ENCODE data around the gene C1QTNF8.

C1QTNF8 gene

GRCh38 chr16:1040346-1040745 lies 55.7 kb downstream of the C1QTNF8 start:
- POLR2A ChIA-PET, result no interaction called here
- no peak for DNase-seq
- Histone ChIP-seq H3K27ac (ENCODE audit: insufficient read depth in 1 of 2, low read depth in 1 of 2, low read length in 2 of 2, poor library complexity in 1 of 2, severe bottlenecking in 2 of 2) (no peak overlapping the region), H3K4me3 (ENCODE audit: control insufficient read depth in 1 of 7, extremely low read depth in 1 of 7, insufficient read depth in 4 of 7, low read depth in 2 of 7, low read length in 6 of 7) (no peak overlapping the region), H3K27me3 (replicated peaks in 2 of 5; ENCODE audit: control insufficient read depth in 4 of 5, insufficient read depth in 5 of 5, low read length in 4 of 5) (peaks cover 0 to 47% (median 4%) of the 10 kb centered on the region in 5 experiments), H3K4me1 (ENCODE audit: control extremely low read depth in 1 of 4, control insufficient read depth in 4 of 4, insufficient read depth in 4 of 4, low read length in 3 of 4) (no peaks in the 10 kb centered on the region), H3K9me3 (ENCODE audit: control extremely low read depth in 1 of 5, control insufficient read depth in 4 of 5, insufficient read depth in 2 of 5, low read depth in 1 of 5, low read length in 4 of 5) (peaks cover 0 to 13% (median 9%) of the 10 kb centered on the region in 5 experiments), H3K36me3 (ENCODE audit: control insufficient read depth in 4 of 4, insufficient read depth in 4 of 4, low read length in 3 of 4) (no peaks in the 10 kb centered on the region)
- WGBS (ENCODE audit: insufficient coverage), result 96% methylated on average over 22 of the region's 29 CpGs
- CTCF ChIA-PET, result no interaction called here

GRCh38 chr16:1039762-1040161 lies 56.3 kb downstream of the C1QTNF8 start:
- no peak for DNase-seq
- ChIA-PET CTCF (no interaction called here), POLR2A (no interaction called here)
- H3K9me3 ChIP-seq (ENCODE audit: control extremely low read depth in 1 of 5, control insufficient read depth in 4 of 5, insufficient read depth in 2 of 5, low read depth in 1 of 5, low read length in 4 of 5), result peaks cover 0 to 13% (median 9%) of the 10 kb centered on the region in 5 experiments
- peaks cover 0 to 41% (median 4%) of the 10 kb centered on the region in 5 experiments for H3K27me3 ChIP-seq (replicated peaks in 2 of 5; ENCODE audit: control insufficient read depth in 4 of 5, insufficient read depth in 5 of 5, low read length in 4 of 5)
- no peaks in the 10 kb centered on the region for H3K36me3 ChIP-seq (ENCODE audit: control insufficient read depth in 4 of 4, insufficient read depth in 4 of 4, low read length in 3 of 4)
- H3K27ac ChIP-seq (ENCODE audit: insufficient read depth in 1 of 2, low read depth in 1 of 2, low read length in 2 of 2, poor library complexity in 1 of 2, severe bottlenecking in 2 of 2), result no peak overlapping the region
- H3K4me3 ChIP-seq (ENCODE audit: control insufficient read depth in 1 of 7, extremely low read depth in 1 of 7, insufficient read depth in 4 of 7, low read depth in 2 of 7, low read length in 6 of 7), result no peak overlapping the region
- no peaks in the 10 kb centered on the region for H3K4me1 ChIP-seq (ENCODE audit: control extremely low read depth in 1 of 4, control insufficient read depth in 4 of 4, insufficient read depth in 4 of 4, low read length in 3 of 4)
- WGBS (ENCODE audit: insufficient coverage), result 89% methylated on average over 10 of the region's 11 CpGs

- peaks cover 0 to 13% (median 9%) of the 10 kb centered on the region in 5 experiments for H3K9me3 ChIP-seq (ENCODE audit: control extremely low read depth in 1 of 5, control insufficient read depth in 4 of 5, insufficient read depth in 2 of 5, low read depth in 1 of 5, low read length in 4 of 5)
- no peak overlapping the region for H3K4me3 ChIP-seq (ENCODE audit: control insufficient read depth in 1 of 7, extremely low read depth in 1 of 7, insufficient read depth in 4 of 7, low read depth in 2 of 7, low read length in 6 of 7)
- no peaks in the 10 kb centered on the region for H3K36me3 ChIP-seq (ENCODE audit: control insufficient read depth in 4 of 4, insufficient read depth in 4 of 4, low read length in 3 of 4)
- DNase-seq, result no peak
- ChIA-PET CTCF (no interaction called here), POLR2A (no interaction called here)
- WGBS (ENCODE audit: insufficient coverage), result 93% methylated on average over 11 of the region's 12 CpGs
- no peak overlapping the region for H3K27ac ChIP-seq (ENCODE audit: insufficient read depth in 1 of 2, low read depth in 1 of 2, low read length in 2 of 2, poor library complexity in 1 of 2, severe bottlenecking in 2 of 2)
- H3K27me3 ChIP-seq (replicated peaks in 2 of 5; ENCODE audit: control insufficient read depth in 4 of 5, insufficient read depth in 5 of 5, low read length in 4 of 5), result peaks cover 0 to 38% (median 4%) of the 10 kb centered on the region in 5 experiments
- H3K4me1 ChIP-seq (ENCODE audit: control extremely low read depth in 1 of 4, control insufficient read depth in 4 of 4, insufficient read depth in 4 of 4, low read length in 3 of 4), result no peaks in the 10 kb centered on the region
Measured at GRCh38 chr16:1038932-1039331, 57.1 kb downstream of the C1QTNF8 start.
